ENCODE measurements around the gene IFTAP. TPM values are rescaled to one million over a fixed set of nuclear protein-coding genes. Genes with fewer than 3 reads are reported as not detected.

Gene IFTAP
- total RNA-seq, 8 experiments from 2014 or later = 27.3 to 65.5 (median 54.0) TPM

DNA sequence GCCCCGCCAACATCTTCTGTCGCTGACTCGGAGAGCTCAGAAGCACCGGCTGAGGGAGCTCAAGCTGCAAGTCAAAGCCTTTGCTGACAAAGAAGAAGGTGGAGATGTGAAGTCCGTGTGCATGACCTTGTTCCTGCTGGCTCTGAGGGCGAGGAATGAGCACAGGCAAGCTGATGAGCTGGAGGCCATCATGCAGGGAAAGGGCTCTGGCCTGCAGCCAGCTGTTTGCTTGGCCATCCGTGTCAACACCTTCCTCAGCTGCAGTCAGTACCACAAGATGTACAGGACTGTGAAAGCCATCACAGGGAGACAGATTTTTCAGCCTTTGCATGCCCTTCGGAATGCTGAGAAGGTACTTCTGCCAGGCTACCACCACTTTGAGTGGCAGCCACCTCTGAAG is 19.8 kb upstream of the IFTAP start:
- in situ Hi-C loops (cut with MboI; ENCODE audit: low pct_unique_long_range_greater_than_20kb in 2 of 9, low sequenced_read_pairs in 9 of 9, unreplicated experiment in 9 of 9) = loop anchor here in 2 of 9 experiments (25.0 kb wide), 2 partner anchors 163 to 188 kb away; no protein-coding TSS in a partner anchor
- Histone ChIP-seq H3K4me1 (replicated peaks in 1 of 2) (no peaks in the 10 kb centered on the region), H3K4me3 (no peak overlapping the region), H3K27ac (no peak overlapping the region)
- WGBS, 10 experiments = 26 to 92% (median 56%) methylated on average over 2 to 7 of the region's 8 CpGs; no CpG with 5 or more reads in 3 of the 10 experiments
- no peak for ATAC-seq (replicated peaks in 6 of 8)

DNA sequence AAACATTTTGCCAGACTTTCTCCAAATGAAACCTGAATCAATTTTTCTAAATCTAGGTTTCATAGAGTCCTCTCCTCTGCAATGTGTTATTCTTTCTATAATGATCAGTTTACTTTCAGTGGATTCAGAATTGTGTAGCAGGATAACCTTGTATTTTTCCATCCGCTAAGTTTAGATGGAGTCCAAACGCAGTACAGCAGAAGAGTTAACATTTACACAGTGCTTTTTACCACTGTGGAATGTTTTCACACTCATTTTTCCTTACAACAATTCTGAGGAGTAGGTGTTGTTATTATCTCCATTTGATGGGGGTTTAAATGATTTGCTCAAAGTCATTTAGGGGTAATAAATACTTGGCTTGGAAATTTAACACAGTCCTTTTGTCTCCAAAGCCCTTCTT is 16.9 kb upstream of the IFTAP start:
- ATAC-seq (replicated peaks in 6 of 8) = no peak
- 57 to 100% (median 79%) methylated on average over 1 to 2 of the region's 2 CpGs; no CpG with 5 or more reads in 1 of the 10 experiments for WGBS, 10 experiments
- H3K4me1 ChIP-seq (replicated peaks in 1 of 2) = no peaks in the 10 kb centered on the region
- no peak overlapping the region for H3K4me3 ChIP-seq
- in situ Hi-C loops (cut with MboI; ENCODE audit: low pct_unique_long_range_greater_than_20kb in 2 of 9, low sequenced_read_pairs in 9 of 9, unreplicated experiment in 9 of 9) = loop anchor here in 1 of 9 experiments (25.0 kb wide), 1 partner anchor 110 kb away; no protein-coding TSS in a partner anchor
- H3K27ac ChIP-seq = no peak overlapping the region

DNA sequence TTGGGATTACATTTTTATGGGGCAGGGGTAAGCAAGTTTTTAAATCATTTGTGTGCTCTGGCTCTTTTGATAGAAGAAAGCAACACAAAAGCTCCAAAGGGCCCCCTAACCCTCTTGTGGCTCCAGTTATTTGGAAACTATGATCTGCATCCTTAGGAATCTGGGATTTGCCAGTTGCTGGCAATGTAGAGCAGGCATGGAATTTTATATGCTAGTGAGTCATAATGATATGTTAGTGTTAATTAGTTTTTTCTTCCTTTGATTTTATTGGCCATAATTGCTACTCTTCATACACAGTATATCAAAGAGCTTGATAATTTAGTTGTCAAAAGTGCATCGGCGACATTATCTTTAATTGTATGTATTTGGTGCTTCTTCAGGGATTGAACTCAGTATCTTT is 16.4 kb upstream of the IFTAP start:
- H3K27ac ChIP-seq = no peak overlapping the region
- 33 to 100% (median 78%) methylated on average over 1 to 2 of the region's 2 CpGs; no CpG with 5 or more reads in 2 of the 10 experiments for WGBS, 10 experiments
- no peaks in the 10 kb centered on the region for H3K4me1 ChIP-seq (replicated peaks in 1 of 2)
- H3K4me3 ChIP-seq = no peak overlapping the region
- in situ Hi-C loops (cut with MboI; ENCODE audit: low pct_unique_long_range_greater_than_20kb in 2 of 9, low sequenced_read_pairs in 9 of 9, unreplicated experiment in 9 of 9) = loop anchor here in 1 of 9 experiments (25.0 kb wide), 1 partner anchor 109 kb away; no protein-coding TSS in a partner anchor
- no peak for ATAC-seq (replicated peaks in 6 of 8)

DNA sequence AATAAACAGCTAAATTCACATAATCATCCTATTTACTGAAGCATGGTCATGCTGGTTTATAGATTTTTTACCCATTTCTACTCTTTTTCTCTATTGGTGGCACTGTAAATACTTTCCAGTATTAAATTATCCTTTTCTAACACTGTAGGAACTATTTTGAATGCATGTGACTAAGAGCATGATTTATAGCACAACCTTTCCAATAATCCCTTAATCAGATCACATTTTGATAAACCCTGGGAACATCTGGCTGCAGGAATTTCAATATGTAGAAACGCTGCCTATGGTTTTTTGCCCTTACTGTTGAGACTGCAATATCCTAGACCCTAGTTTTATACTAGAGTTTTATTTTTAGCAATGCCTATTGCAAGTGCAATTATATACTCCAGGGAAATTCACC is 15.8 kb upstream of the IFTAP start:
- in situ Hi-C loops (cut with MboI; ENCODE audit: low pct_unique_long_range_greater_than_20kb in 2 of 9, low sequenced_read_pairs in 9 of 9, unreplicated experiment in 9 of 9) = loop anchor here in 1 of 9 experiments (25.0 kb wide), 1 partner anchor 109 kb away; no protein-coding TSS in a partner anchor
- Histone ChIP-seq H3K27ac (no peak overlapping the region), H3K4me1 (replicated peaks in 1 of 2) (no peaks in the 10 kb centered on the region), H3K4me3 (no peak overlapping the region)
- ATAC-seq (replicated peaks in 6 of 8) = no peak
- WGBS, 10 experiments = 0 to 100% (median 57%) methylated on average over 1 of the region's 1 CpG; no CpG with 5 or more reads in 3 of the 10 experiments

DNA sequence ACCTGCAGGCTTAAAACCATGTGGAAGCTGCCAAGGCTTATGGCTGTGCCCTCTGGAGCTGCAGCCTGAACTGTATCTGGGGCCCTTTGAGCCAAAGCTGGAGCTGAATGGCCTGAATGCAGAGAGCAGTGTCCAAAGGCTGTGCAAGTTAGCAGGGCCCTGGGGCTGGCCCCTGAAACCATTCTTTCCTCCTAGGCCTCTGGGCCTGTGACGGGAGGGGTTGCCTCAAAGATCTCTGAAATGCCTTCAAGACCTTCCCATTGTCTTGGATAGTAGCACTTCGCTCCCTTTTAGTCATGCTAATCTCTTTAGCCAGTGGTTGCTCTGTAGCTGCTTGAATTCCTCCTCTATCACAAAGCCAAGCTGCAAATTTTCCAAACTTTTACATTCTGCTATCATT is 12.8 kb upstream of the IFTAP start:
- ATAC-seq (replicated peaks in 6 of 8) = no peak
- no peak overlapping the region for H3K4me3 ChIP-seq
- WGBS, 10 experiments = 29 to 80% (median 50%) methylated on average over 1 to 2 of the region's 2 CpGs; no CpG with 5 or more reads in 1 of the 10 experiments
- no peak overlapping the region for H3K27ac ChIP-seq
- in situ Hi-C loops (cut with MboI; ENCODE audit: low pct_unique_long_range_greater_than_20kb in 2 of 9, low sequenced_read_pairs in 9 of 9, unreplicated experiment in 9 of 9) = loop anchor here in 1 of 9 experiments (25.0 kb wide), 1 partner anchor 106 kb away; no protein-coding TSS in a partner anchor
- H3K4me1 ChIP-seq (replicated peaks in 1 of 2) = no peaks in the 10 kb centered on the region

DNA sequence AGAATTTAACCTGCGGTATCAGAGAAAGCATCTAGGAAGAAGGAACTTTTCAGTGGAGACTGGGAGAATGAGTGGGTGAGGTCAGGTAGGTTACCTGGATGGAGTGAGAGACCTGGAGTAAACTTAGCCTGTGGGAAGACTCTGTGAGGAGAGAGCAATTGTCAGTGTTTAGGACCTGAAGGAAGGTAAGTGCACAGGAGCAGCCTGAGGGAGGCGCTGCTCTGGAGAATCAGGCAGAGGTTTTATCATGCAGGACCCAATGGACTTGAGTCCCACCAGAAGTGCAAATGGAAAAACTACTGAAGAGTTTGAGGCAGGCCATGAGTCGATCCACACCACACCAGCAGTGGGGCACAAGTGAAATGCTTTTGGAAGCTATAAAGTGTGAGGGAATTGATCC is 10.6 kb upstream of the IFTAP start:
- Histone ChIP-seq H3K4me1 (replicated peaks in 1 of 2) (no peaks in the 10 kb centered on the region), H3K27ac (no peak overlapping the region), H3K4me3 (no peak overlapping the region)
- in situ Hi-C loops (cut with MboI; ENCODE audit: low pct_unique_long_range_greater_than_20kb in 2 of 9, low sequenced_read_pairs in 9 of 9, unreplicated experiment in 9 of 9) = loop anchor here in 1 of 9 experiments (25.0 kb wide), 1 partner anchor 104 kb away; no protein-coding TSS in a partner anchor
- 0 to 87% (median 67%) methylated on average over 1 to 3 of the region's 3 CpGs; no CpG with 5 or more reads in 3 of the 10 experiments for WGBS, 10 experiments
- no peak for ATAC-seq (replicated peaks in 6 of 8)

DNA sequence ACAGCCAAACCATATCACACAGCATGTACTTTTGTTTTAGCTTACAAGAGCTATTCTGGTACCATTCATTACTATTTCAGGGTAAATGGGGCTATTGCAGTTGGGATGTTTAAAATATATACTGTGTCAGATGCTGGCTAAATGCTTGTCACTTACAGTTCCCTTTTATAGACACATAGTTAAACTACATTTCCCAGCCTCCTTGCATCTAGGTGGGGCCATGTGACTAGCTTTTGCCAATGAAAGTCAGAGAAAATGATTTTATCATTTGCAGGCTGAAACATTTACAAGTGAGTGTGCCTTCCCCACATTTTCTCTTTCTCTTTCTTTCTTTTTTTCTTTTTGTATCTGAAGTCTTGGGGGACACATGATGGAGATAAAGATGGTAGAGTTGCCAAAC is 7.8 kb upstream of the IFTAP start:
- no peak overlapping the region for H3K4me3 ChIP-seq
- H3K27ac ChIP-seq = no peak overlapping the region
- in situ Hi-C loops (cut with MboI; ENCODE audit: low pct_unique_long_range_greater_than_20kb in 2 of 9, low sequenced_read_pairs in 9 of 9, unreplicated experiment in 9 of 9) = loop anchor here in 1 of 9 experiments (25.0 kb wide), 1 partner anchor 101 kb away; no protein-coding TSS in a partner anchor
- ATAC-seq (replicated peaks in 6 of 8) = no peak
- H3K4me1 ChIP-seq (replicated peaks in 1 of 2) = no peaks in the 10 kb centered on the region

DNA sequence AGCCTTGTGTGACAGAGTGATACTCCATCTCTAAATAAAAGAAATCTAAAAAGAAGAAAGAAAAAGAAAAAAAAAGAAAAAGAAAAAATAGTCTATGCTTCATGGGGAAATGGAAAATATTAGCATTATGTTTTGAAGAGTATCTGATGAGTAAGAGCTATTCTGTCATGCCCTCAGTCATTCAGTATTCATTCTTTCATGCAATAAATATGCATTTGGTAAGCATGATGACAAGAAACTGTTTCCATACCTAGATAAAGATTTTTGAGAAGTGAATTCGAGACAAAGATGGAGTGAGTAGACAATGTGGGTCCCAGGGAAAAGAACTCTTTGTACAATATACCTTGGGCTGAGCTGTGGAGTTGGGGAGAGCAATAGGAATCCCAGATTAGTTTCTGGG is 6.2 kb upstream of the IFTAP start:
- H3K27ac ChIP-seq = no peak overlapping the region
- peak in 1 of 8 experiments; percentile 70 for ATAC-seq (replicated peaks in 6 of 8)
- in situ Hi-C loops (cut with MboI; ENCODE audit: low pct_unique_long_range_greater_than_20kb in 2 of 9, low sequenced_read_pairs in 9 of 9, unreplicated experiment in 9 of 9) = loop anchor here in 1 of 9 experiments (25.0 kb wide), 1 partner anchor 99 kb away; no protein-coding TSS in a partner anchor
- 0 to 60% (median 8%) methylated on average over 1 of the region's 1 CpG; no CpG with 5 or more reads in 1 of the 10 experiments for WGBS, 10 experiments
- H3K4me1 ChIP-seq (replicated peaks in 1 of 2) = no peaks in the 10 kb centered on the region
- no peak overlapping the region for H3K4me3 ChIP-seq

DNA sequence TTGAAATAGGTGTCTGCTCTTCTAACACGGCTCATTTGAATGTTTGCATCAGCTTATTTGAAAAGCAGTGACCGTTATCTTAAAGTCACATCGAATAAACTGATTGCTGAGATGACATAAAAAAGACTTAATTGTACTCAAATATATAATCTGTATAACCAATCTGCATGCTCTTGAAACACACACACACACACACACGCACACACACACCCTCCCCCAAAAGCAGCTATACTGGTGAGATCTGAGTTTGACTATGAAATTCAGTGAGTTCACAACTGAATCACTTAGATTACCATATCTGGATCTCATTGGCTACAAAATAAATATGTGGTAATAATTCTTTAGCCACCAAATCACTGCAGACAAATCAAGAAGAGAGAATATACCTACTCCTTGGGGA is 3.8 kb upstream of the IFTAP start:
- WGBS, 10 experiments = 6 to 70% (median 43%) methylated on average over 2 to 4 of the region's 4 CpGs; no CpG with 5 or more reads in 1 of the 10 experiments
- Histone ChIP-seq H3K4me1 (replicated peaks in 1 of 2) (peaks cover 0 to 6% of the 10 kb centered on the region in 2 donors), H3K27ac (no peak overlapping the region), H3K4me3 (no peak overlapping the region)
- ATAC-seq (replicated peaks in 6 of 8) = no peak
- in situ Hi-C loops (cut with MboI; ENCODE audit: low pct_unique_long_range_greater_than_20kb in 2 of 9, low sequenced_read_pairs in 9 of 9, unreplicated experiment in 9 of 9) = loop anchor here in 1 of 9 experiments (25.0 kb wide), 1 partner anchor 97 kb away; no protein-coding TSS in a partner anchor

DNA sequence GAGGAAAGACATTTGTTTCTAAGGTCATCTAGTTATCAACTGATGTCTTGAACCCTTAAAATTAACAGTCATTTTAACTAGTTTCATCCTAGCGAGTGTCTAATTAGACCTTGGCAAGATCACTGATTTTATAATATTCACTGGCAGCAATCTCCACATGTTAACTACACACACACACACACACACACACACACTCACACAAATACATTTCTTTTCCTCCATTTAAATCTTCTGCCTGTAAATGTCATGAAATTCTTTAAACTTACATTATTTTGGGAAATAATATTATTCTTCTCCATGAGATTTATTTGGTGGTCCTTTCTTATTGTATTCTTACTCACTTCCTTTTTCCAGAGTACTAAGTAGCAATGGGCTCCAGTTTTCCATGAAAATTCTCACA is 2.9 kb upstream of the IFTAP start:
- ATAC-seq (replicated peaks in 6 of 8) = no peak
- WGBS, 10 experiments = 0 to 89% (median 25%) methylated on average over 1 of the region's 1 CpG
- Histone ChIP-seq H3K27ac (no peak overlapping the region), H3K4me1 (replicated peaks in 1 of 2) (peaks cover 0 to 9% of the 10 kb centered on the region in 2 donors), H3K4me3 (no peak overlapping the region)
- in situ Hi-C loops (cut with MboI; ENCODE audit: low pct_unique_long_range_greater_than_20kb in 2 of 9, low sequenced_read_pairs in 9 of 9, unreplicated experiment in 9 of 9) = loop anchor here in 1 of 9 experiments (25.0 kb wide), 1 partner anchor 96 kb away; no protein-coding TSS in a partner anchor

DNA sequence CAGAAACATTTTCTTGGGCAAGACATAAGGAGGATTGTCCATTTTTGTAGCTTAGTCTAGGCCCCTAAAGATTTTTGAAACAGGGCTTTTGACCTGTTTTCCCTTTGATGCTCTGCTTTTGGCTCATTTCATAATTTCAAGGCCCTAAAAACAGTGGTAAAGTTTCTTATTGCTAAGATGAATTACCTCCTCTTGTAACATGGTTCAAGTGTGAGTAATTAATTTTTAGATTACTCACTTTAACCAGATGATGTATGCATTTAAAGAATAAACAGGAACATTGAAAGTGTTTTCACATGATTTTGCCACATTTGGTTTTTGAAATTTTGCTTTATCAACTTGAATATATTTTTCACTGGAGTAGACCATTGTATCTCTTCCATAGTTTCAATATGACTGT is 2.6 kb downstream of the IFTAP start:
- H3K4me1 ChIP-seq (replicated peaks in 1 of 2) = peaks cover 0 to 9% of the 10 kb centered on the region in 2 donors
- no peak overlapping the region for H3K4me3 ChIP-seq
- no peak for ATAC-seq (replicated peaks in 6 of 8)
- in situ Hi-C loops (cut with MboI; ENCODE audit: low pct_unique_long_range_greater_than_20kb in 2 of 9, low sequenced_read_pairs in 9 of 9, unreplicated experiment in 9 of 9) = loop anchor here in 1 of 9 experiments (25.0 kb wide), 1 partner anchor 90 kb away; no protein-coding TSS in a partner anchor
- no peak overlapping the region for H3K27ac ChIP-seq

DNA sequence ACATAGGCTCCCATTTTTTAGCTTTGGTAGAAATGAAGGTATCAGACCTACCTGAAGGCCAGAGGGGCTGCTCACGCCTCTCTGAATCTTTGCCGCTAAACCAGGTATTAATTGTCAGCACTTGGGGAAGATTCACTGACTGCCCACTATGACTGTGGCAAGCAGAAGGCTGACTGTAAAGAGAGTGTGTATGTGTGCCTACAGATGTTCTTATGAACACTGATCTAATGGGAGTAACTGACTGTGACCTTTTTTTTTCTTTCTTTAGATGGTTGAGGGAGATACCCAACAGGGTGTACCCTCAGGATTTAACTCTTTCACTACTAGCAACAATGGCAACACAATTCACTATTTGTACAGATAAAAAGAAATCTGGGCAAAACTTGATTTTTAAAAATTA is 3.7 kb downstream of the IFTAP start, which contains the start of gene RAG2:
RAG2 (minus strand) TSS at position 186 of the 400 bp plus-strand sequence. CDS start 4,068 bp downstream, outside the sequence.
- no peak within 1 kb of the TSS for H3K4me3 ChIP-seq
- WGBS, 10 experiments = 43 to 100% (median 83%) methylated on average over 1 to 2 of the region's 2 CpGs; no CpG with 5 or more reads in 3 of the 10 experiments
- H3K4me1 ChIP-seq (replicated peaks in 1 of 2) = peaks cover 0 to 9% of the 10 kb centered on the region in 2 donors
- no peak for ATAC-seq (replicated peaks in 6 of 8)
- H3K27ac ChIP-seq = no peak within 1 kb of the TSS
- in situ Hi-C loops (cut with MboI; ENCODE audit: low pct_unique_long_range_greater_than_20kb in 2 of 9, low sequenced_read_pairs in 9 of 9, unreplicated experiment in 9 of 9) = loop anchor here in 1 of 9 experiments (25.0 kb wide), 1 partner anchor 89 kb away; no protein-coding TSS in a partner anchor

DNA sequence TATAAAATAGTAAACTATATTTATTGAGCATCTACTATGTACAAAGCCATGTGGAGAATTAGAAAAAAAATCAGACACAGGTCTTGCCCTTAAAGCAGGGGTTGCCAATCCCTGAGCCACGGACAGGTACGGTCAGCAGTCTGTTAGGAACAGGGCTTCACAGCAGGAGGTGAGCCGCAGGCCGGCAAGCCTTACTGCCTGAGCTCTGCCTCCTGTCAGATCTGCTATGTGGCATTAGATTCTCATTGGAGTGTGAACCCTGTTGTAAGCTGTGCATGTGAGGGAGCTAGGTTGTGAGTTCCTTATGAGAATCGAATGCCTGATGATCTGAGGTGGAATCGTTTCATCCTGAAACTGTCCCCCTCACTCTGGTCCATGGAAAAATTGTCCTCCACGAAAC is 5.9 kb downstream of the IFTAP start:
- no peak for ATAC-seq (replicated peaks in 6 of 8)
- Histone ChIP-seq H3K4me1 (replicated peaks in 1 of 2) (peaks cover 0 to 6% of the 10 kb centered on the region in 2 donors), H3K4me3 (no peak overlapping the region), H3K27ac (no peak overlapping the region)
- 65 to 100% (median 83%) methylated on average over 1 to 7 of the region's 7 CpGs; no CpG with 5 or more reads in 1 of the 10 experiments for WGBS, 10 experiments
- in situ Hi-C loops (cut with MboI; ENCODE audit: low pct_unique_long_range_greater_than_20kb in 2 of 9, low sequenced_read_pairs in 9 of 9, unreplicated experiment in 9 of 9) = no loop called here
